Renal cortical epithelial cell (primary cell): ENCODE measurements around the gene NPAS4. TPM values are rescaled to one million over a fixed set of nuclear protein-coding genes. Genes with fewer than 3 reads are reported as not detected.
"Not testable (repeated sequence)": the region's sequence is repeated elsewhere in the genome, so short reads cannot be mapped to it uniquely, and the experiment has no call there.

Experiments used
- DNase-seq: peaks from one replicate; pipeline ENCODE4 v3.0.0-alpha.2; 2011; ENCODE audit warnings: low read depth
- total RNA-seq: library from RNA; depleted of rRNA; stranded (reverse); fragments of >200 nt; gene quantifications from 2 replicates; pipeline ENCODE4 v1.2.3, GENCODE V29; 2014

Gene NPAS4
- total RNA-seq, 1 donor from 2014 or later = not detected

DNA sequence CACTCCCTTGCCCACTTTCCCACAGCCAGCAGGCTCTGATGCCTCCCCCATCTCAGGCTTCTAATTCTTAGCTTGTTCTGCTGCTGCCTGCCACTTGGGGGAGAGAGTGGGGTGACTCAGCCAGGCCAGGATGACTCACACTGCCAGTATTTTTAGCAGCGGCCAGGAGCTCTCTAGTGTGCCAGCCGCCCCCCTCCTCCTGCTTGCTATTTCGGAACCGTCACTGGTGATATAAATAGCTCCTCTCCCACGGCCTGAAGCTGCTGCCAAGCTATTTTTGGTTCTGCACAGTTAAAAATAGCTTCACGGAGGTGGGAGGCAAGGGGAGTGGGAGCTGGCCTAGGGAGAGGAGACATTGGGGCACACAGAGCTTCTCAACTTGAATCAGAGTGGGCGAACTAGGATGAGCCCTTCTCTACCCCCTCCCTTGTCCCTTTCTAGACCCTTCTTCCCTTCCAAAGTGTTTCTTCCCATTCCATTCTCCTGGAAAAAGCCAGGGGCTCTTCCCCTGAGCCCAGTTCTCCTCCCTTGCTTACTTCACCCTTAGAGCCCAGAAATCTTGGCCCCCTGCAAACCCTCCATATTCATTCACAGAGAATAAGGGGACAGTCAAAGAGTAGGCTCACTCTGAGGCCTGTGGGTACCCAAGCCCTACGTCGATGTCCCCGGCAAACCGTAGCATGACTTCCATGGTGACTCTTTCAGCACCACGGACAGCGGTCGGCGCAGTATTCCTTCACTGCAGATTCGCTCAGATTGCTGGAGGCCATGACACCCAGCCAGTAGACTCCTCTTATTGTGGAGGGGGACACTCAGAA lies 2.5 kb upstream of the NPAS4 start:
- peak; percentile 88 for DNase-seq

DNA sequence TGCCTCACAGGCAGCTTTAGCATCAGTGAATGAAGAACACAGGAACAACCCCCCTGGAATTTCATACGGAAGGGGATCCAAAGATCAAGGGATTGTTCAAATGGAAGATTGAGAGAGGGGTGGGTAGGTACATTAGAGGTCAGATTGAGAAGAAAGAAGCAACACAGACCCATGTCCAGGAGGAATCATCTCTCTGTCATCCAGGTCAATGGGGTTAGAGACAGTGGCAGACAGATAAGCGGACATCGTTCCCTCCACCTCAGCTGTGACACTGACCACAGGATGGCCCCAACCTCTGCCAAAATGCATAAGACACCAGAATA lies 1.9 kb upstream of the NPAS4 start:
- DNase-seq = no peak

DNA sequence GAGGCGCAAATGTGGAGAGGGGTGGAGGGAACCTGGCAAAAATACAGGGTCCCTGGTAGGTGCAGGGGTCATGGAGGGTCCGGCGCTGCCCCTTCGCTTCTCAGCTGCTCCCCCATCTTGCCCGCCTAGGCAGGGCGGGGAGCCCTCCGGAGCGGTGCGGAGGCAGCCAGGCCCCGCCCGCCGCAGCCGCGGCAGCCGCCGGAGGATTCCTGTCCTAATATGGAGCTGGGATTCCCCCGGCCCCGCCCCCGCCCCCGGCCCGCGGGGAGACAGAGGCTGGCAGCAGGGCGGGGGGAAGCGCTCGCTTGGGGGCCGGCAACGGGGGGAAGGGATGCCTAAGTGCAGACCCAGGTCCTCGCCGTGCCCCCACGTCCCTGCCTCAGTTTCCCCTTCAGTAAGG lies 1.0 kb upstream of the NPAS4 start:
- no peak for DNase-seq

DNA sequence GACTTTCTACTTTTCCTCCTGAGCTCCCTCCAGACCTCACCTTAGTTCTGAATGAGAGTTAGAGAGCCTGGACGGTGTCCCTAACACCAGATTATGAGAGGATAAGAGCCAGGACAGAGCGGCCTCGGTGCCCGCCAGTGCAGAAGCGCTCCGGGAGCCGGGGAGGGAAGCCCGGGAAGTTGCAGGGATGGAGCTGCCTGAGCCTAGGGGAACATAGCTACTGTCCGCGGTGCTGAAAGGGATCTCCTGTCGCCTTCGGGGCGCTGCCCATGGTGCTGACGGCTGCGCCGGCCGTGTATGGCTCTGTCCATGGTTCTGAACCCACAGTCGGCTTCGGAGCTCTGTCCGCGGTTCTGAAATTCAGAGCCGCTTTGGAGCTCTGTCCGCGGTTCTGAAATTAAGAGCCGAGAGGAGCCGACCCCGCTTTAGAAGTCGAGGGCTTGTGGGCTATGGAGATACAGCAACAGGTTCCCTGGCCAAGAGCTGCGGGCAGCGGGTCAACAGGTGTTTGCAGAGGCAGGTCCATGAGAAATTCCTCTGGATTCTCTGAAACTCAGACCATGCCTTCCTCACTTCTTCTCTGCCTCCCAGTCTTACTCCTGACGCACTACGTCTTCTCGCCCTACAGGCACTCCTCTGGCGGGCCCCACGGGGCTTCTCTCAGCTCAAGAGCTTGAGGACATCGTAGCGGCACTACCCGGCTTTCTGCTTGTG lies 814 bp downstream of the NPAS4 start:
- peak; percentile 76 for DNase-seq

DNA sequence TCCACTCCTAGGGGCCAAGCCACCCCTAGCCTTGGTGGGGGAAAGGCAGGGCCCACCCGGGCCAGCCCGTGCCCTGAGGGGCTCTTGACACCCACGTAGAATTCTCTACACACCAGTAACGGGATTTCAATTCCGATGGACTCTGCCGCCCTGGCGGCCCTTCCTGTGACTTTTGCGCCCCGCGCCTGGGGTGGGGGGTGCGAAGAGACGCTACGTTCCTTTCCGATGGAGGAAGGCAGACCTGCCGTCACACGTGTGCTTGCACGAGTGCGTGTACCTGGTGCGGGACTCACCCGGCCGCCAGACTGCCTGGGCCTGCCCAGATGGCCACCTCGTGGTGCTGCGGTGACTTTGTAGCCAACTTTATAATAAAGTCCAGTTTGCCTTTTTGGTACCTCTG lies 5.5 kb downstream of the NPAS4 start:
- DNase-seq = no peak

DNA sequence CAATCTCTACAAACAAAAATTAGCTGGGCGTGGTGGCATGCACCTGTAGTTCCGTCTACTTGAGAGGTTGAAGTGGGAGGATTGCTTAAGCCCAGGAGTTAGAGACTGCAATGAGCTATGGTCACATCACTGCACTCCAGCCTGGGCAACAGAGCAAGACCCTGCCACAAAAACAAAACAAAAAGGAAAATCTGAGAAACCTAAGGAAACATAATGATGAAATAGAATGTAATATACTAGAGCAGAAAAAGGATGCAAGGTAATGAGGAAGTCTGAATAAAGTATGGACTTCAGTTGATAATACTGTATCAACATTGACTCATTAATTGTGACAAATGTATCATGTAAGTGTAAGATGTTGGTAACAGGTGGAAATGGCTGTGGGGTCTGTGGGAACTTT lies 8.1 kb downstream of the NPAS4 start:
- no peak for DNase-seq

DNA sequence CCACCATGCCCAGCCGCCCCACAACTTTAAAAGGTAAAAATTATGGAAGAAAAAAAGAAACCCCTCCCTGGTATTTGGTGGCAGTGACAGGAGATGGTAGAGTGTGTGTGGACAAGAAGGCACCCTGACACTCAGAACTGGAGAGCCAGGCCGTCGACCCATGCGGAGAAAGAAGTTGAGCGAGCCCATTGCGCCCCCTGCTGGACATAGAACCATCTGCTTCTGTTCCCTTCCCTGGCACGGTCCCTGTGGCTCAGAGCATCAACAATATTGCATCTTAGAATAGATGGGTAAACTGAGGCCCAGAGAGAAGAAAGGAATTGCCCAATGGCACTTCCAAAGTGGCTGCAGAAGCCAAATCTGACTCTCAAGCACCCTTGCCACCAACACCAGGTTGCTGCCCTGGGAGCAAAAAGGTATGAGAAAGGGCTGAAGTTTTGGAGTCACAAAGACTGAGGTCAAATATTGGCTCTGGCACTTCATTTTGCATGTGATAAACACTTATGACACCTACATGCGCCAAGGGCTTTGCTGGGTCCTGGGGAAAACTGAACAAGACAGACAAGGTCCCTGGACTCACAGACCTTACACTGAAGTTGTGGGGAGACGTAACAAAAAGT lies 9.3 kb downstream of the NPAS4 start:
- peak; percentile 38 for DNase-seq

DNA sequence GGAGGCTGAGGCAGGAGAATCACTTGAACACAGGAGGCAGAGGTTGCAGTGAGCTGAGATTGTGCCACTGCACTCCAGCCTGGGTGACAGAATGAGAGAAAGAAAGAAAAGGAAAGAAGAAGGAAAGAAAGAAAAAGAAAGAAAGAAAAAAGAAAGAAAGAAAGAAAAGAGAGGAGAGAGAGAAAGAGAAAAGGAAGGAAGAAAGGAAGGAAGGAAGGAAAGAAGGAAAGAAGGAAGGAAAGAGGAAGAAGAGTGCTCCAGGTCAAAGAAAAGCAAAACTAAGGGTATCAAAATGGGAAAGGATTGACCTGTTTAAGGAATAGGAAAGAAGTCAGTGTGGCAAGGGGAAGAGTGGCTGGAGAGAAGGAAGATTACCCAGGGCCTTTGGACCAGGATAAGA lies 10.5 kb downstream of the NPAS4 start:
- not testable (repeated sequence) for DNase-seq

DNA sequence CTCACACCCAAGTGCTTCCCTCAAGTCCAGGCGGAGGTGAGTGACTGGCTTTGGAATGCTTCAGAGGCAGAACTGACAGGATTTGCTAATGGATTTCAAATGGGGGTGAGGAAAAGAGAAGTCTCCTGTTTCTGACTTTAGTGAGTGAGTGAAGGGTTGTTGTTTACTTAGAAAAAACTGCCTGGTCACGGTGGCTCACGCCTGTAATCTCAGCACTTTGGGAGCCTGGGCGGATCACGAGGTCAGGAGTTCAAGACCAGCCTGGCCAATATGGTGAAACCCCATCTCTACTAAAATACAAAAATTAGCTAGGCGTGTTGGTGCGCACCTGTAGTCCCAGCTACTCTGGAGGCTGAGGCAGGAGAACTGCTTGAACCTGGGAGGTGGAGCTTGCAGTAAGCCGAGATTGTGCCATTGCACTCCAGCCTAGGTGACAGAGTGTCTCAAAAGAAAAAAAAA lies 11.1 kb downstream of the NPAS4 start:
- DNase-seq = not testable (repeated sequence)

DNA sequence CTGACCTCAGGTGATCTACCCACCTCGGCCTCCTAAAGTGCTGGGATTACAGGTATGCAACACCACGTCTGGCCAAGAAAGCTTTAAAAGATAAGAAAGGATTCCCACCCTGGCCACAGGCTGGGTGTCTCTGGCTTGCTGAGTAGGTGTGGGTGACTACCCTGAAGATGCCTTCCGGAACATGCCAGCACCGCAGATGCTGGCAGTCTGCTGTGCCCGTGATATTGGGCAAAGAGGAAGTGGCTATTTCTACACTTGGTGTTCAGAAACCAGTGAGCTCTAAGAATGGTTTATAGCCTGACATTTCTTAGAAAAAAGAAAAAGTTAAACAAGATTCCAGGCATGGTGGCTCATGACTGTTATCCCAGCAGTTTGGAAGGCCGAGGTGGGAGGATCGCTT lies 11.8 kb downstream of the NPAS4 start:
- no peak for DNase-seq

DNA sequence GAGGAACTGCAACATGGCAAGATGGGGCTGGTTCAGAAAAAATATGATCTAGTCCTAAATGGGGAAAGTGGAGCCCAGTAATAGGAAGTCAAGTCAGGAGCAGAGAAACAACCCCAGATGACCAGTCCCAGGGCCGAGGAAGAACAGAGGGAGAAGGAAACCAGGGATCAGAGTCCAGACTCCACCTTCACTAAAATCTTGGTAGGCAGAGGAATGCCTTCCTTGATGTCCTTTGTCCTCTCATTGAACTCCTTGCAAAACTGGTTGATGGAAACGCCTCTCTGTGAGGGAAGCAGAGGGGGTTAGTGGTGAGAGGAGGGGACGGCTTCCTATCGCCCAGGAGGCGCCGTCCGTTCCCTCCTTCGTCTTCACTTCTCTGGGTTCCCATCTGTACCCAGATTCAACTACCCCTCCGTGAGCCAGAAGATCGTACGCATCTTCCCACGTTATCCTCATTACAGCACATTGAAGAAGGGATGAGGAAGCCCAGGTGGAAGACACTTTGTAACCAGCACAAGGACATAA lies 17.2 kb downstream of the NPAS4 start:
- DNase-seq = no peak

DNA sequence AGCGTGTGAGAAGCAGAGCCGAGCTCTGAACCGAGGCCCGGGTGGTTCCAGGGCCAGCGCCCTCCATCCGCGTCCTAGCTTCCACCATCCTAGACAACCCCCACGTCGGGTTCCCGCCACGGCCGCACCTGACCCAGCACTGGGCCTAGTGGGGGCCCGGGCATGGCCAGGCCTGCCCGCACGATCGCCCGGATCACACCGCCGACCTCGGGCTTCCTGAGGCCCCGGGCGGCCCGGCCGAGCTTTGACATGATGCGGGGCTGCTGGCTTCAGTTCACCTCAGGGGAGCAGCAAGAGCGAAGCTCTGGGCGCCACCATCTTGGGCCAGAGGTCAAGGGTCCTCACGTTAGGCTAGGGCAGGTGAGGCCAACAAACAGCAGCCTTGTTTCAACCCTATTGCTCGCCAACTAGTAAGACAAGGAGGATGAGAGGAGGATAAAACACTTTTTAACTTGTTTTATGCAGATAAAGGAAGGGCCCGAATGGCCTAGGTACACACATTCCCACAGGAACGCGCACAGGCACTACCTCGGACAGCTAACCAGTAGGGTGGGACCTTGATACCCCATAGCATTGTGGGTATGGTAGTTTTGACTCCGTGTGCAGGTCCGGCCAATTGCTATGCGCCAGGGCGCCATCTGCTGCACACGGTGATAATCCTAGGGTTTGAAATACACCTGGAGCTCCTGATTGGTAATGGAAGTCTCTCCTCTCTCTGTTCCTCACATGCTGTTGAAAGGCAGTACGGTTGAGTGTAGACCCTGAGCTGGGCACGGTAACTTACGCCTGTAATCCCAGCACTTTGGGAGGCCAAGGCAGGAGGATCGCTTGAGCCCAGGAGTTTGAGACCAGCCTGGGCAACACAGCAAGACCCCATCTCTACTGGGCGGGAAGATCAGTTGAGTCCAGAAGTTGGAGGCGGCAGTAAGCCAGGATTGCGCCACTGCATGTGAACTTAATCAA lies 17.9 kb downstream of the NPAS4 start, which contains the start of gene MRPL11:
MRPL11 (minus strand) TSS at position 345 of the 963 bp plus-strand sequence; CDS start at position 251, 94 bp downstream.
- peak; percentile 92 for DNase-seq

DNA sequence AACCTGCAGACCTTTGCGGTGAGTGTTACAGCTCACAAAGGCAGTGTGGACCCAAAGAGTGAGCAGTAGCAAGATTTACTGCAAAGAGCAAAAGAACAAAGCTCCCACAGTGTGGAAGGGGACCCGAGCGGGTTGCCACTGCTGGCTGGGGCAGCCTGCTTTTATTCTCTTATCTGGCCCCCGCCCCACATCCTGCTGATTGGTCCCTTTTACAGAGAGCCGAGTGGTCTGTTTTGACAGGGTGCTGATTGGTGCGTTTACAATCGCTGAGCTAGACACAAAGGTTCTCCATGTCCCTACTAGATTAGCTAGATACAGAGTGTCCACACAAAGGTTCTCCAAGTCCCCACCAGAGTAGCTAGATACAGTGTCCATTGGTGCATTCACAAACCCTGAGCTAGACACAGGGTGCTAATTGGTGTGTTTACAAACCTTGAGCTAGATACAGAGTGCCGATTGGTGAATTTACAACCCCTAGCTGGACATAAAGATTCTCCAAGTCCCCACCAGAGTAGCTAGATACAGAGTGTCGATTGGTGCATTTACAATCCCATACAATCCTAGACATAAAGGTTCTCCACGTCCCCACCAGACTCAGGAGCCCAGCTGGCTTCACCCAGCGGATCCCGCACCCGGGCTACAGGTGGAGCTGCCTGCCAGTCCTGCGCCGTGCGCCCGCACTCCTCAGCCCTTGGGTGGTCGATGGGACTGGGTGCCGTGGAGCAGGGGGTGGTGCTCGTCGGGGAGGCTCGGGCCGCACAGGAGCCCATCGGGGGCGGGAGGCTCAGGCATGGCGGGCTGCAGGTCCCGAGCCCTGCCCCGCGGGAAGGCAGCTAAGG lies 19.5 kb downstream of the NPAS4 start:
- not testable (repeated sequence) for DNase-seq

DNA sequence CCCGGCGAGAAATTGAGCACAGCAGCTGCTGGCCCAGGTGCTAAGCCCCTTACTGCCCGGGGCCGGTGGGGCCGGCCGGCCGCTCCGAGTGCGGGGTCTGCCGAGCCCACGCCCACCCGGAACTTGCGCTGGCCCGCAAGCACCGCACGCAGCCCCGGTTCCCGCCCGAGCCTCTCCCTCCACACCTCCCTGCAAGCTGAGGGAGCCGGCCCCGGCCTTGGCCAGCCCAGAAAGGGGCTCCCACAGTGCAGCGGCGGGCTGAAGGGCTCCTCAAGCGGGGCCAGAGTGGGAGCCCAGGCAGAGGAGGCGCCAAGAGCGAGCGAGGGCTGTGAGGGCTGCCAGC lies 20.1 kb downstream of the NPAS4 start:
- DNase-seq = not testable (repeated sequence)

DNA sequence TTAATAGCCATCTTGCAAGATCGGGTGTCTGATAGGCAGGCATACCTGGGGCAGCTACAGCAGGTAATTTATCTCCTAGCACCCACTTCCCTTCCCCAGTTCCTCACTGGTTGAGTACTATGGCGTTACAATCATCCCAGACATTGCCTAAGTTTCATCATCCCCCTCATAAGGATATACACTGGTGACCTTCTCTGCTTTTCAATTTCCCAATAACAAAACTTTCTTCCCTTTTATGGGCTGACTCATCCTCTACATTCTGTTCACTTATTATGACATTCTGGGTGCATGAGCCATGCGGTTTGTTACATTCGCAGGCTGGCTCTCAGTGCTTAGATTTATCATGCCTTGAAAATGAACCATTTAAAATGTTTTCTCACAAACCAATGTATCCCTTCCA lies 22.8 kb downstream of the NPAS4 start:
- peak; percentile 13 for DNase-seq

DNA sequence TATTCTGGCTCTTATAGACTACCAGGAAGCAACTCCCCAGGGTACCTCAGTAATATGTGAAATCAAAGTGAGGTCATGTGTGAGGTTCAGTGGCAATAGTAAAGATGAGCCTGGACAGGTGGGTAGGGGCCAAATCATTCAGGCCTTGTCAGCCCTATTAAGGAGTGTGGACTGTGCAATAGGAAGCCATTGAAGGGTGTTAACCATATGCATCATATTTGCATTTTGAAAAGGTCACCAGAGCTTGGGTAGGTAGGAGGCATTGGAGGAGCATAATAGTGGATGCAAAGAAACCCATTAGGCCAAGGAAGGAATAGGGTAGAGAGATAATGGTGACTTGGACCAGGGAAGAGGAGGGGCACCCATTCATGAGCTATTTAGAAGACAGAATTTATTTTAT lies 26.2 kb downstream of the NPAS4 start:
- no peak for DNase-seq

DNA sequence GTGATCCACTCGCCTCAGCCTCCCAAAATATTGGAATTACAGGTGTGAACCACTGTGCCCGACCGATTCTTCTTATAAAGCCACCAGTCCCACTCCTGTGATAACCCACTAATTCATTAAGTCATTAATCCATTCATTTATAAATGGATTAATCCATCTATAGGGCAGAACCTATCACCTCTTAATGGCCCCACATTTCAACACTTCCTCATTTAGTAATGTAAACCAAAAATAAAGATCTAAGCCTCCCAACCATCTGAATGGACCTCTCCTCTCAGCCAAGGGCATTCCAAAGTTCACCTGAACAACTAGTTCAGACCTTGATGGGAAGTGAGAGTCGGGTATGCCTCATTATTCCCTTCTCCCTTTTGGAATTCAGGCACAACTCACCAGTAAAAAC lies 27.7 kb downstream of the NPAS4 start:
- no peak for DNase-seq

DNA sequence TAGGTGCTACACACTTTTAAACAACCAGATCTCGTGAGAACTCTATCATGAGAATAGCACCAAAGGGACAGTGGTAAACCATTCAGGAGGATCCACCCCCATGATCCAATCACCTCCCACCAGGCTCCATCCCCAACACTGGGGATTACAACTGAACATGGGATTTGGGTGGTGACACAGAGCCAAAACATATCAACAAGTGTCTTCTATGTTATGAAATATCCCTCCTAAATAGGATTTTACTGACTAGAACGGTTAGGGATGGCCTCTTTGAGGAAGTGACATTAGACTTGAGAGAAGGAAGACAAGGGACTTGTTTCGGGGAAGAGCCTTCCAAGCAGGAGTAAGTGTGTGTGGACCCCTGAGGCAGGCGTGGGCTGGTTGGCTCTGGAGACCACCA lies 29.7 kb downstream of the NPAS4 start:
- no peak for DNase-seq

DNA sequence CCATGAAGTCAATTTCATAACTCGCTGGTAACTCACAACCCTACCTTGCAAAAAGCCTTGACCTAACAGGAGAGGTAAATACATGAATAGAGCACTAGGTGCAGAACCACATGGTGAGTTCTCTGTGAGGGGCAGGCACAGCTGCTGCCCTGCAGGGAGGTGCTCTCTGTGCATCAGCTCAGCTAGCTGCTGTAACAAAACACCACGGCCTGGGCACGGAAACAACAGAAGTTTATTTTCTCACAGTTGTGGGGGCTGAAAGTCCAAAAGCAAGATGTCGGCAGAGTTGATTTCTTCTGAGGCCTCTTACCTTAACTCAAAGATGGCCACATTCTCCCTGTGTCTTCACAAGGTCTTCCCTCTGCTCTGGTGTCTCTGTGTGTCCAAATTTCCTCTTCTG lies 30.8 kb downstream of the NPAS4 start:
- DNase-seq = no peak

DNA sequence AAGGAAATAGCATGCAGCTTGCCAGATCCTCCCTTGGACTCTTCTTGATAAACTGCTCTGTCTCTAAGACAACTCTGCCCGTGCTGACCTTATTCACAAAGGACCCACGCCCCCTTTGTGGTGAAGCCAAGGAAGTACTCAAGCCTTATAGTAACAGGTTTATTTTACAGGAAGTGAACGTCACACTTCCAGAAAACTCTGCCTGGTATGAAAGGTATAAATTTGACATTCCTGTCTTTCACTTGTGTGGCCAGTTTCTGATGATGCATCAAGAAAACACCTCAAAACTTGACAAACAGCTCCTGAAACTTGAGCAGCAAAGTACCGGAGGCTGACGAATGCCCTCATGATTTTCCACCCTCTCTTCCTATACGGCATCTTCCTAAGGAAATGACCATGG lies 33.4 kb downstream of the NPAS4 start:
- peak; percentile 48 for DNase-seq

DNA sequence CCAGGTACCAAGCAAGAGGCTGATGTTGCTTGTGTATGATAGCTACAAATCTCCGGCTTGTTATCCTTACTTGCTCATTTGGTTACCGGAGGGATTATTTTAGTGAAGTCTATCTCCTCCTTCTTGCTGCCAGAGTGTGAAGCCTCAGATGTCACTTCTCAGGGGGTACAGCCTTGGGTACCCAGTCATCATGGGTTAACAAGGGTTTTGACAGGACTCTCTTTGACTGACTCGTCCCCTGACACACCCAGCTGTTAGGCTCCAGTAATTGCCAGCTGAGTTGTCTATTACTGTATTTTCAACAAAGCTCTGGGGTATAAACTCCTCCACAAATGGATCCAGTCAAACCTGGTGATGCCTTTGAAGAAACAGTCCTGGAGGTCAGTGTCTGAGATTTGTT lies 34.0 kb downstream of the NPAS4 start:
- DNase-seq = no peak
